ENCODE results near the gene BCL2L1.
"Not testable (repeated sequence)": the region's sequence is repeated elsewhere in the genome, so short reads cannot be mapped to it uniquely, and the experiment has no call there.

BCL2L1 gene

DNA sequence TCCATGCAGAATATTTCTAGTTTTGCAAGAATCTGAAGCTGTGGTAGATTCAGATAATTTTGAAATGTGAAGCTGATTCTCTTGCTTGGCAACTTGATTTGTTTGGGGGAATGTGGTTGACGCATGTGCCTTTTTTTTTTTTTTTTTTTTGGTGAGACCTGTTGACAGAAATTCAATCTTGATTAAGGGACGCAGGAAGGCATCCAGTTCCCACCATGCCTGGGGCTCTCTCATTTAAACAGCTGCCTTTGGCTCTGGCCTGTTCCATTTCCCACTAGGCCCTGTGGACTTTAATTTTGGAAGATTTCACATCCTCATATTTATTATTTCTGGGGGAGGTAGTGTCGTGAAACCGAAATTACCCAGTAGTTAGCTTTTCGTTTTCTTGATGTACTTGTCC lies 25.0 kb upstream of the BCL2L1 start:
- H3K4me3 ChIP-seq (ENCODE audit: low read depth, low read length) = no peak overlapping the region
- TF ChIP-seq, protein P1, sequence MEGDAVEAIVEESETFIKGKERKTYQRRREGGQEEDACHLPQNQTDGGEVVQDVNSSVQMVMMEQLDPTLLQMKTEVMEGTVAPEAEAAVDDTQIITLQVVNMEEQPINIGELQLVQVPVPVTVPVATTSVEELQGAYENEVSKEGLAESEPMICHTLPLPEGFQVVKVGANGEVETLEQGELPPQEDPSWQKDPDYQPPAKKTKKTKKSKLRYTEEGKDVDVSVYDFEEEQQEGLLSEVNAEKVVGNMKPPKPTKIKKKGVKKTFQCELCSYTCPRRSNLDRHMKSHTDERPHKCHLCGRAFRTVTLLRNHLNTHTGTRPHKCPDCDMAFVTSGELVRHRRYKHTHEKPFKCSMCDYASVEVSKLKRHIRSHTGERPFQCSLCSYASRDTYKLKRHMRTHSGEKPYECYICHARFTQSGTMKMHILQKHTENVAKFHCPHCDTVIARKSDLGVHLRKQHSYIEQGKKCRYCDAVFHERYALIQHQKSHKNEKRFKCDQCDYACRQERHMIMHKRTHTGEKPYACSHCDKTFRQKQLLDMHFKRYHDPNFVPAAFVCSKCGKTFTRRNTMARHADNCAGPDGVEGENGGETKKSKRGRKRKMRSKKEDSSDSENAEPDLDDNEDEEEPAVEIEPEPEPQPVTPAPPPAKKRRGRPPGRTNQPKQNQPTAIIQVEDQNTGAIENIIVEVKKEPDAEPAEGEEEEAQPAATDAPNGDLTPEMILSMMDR (IDR thresholded peaks at IDR 0.05; ENCODE audit: low read depth, low read length, missing control alignments) = no peak

DNA sequence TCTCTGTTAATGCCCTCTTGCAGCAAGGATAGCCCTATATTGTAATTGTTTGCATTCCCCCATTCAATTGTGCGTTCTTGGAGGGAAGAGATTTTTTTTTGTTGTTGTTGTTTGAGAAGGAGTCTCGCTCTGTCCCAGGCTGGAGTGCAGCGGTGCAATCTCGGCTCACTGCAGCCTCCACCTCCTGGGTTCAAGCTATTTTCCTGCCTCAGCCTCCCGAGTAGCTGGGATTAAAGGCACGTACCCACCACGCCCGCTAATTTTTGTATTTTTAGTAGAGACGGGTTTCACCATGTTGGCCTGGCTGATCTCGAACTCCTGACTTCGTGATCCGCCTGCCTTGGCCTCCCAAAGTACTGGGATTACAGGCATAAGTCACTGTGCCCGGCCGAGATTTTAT lies 24.4 kb upstream of the BCL2L1 start:
- not testable (repeated sequence) for DNase-seq (ENCODE audit: low read depth); H3K4me3 ChIP-seq (ENCODE audit: low read depth, low read length)
- in situ Hi-C loops (cut with HindIII; ENCODE audit: low sequenced_read_pairs) = loop anchor here (5.0 kb wide), 1 partner anchor 275 kb away; no protein-coding TSS in a partner anchor

More for the DNA sequence above, 25.0 kb upstream of the BCL2L1 start:
- in situ Hi-C loops (cut with HindIII; ENCODE audit: low sequenced_read_pairs) = loop anchor here (5.0 kb wide), 1 partner anchor 275 kb away; no protein-coding TSS in a partner anchor
- no peak for DNase-seq (ENCODE audit: low read depth)

DNA sequence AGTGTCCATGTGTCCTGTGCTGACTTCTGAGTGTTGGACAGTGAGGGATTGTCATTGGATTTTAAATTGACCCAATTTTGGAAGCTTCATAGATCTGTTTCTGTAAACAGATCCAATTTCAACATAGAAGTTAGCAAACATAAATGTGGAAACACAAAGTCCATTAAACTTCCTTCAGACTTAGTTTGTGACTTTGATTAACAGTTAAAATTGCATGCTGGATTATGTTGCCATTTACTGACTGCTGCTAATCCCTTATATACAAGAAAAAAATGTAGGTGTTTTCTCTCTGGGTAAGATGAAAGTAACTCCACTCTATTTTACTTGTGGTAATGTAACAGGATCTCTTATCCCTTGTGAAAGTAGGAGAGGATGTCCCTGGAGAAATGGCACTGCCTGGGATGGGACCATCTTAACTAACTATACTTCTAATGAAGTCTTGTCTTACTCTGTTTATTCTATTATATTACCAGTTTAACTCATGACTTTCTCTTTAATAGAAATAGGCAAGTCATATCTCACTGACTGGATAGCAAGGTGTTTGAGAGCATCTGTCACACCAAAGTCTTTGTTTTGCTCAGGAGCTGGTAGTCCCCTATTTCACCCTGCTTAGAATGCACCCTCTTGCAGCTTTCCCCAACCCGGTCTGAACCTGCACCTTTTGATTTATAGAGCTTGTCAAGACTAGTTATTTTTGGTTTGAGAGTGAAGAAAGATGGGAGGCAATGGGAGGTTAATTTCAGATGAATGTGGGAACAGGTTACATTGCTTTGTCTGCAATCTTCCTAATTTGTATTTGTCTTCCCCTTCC lies 23.6 kb upstream of the BCL2L1 start:
- DNase-seq (ENCODE audit: low read depth) = no peak
- TF ChIP-seq, protein P1 (IDR thresholded peaks at IDR 0.05; ENCODE audit: low read depth, low read length, missing control alignments) = no peak
- no peak overlapping the region for H3K4me3 ChIP-seq (ENCODE audit: low read depth, low read length)
- in situ Hi-C loops (cut with HindIII; ENCODE audit: low sequenced_read_pairs) = loop anchor here (5.0 kb wide), 1 partner anchor 276 kb away; no protein-coding TSS in a partner anchor

DNA sequence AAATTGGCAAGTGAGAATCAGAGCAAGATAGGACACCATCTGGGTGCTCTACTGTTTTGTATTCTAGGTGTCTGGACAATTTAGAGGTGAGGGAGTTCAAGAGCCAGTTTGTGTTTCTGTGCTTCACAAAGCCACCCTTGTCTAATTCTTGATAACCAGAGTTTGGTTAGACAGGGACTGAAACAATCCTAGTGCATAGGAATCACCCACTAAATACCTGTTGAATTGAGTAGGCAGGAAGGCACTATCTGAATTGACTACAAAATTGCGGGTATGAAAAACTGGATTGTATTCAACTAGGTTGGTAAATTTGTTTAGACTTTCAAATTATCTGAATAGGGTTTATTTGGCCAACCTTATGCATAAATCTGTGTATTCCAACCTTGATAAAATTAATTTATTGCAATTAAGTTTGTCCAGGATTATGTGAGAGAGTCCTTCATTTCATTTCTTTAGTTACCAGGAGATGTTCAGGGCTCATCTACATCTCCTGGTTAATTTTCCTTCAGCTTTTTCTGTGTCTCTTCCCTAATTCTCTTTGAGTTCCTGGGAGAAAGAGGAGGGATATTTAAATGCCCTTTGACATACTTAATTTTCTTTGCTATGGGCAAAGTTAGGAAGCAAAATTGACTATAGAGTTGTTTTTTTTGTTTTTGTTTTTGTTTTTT lies 18.1 kb upstream of the BCL2L1 start:
- no peak for DNase-seq (ENCODE audit: low read depth)
- peak overlapping the region; percentile 84 for H3K4me3 ChIP-seq (ENCODE audit: low read depth, low read length)
- in situ Hi-C loops (cut with HindIII; ENCODE audit: low sequenced_read_pairs) = no loop called here
- TF ChIP-seq, protein P1 (IDR thresholded peaks at IDR 0.05; ENCODE audit: low read depth, low read length, missing control alignments) = no peak

DNA sequence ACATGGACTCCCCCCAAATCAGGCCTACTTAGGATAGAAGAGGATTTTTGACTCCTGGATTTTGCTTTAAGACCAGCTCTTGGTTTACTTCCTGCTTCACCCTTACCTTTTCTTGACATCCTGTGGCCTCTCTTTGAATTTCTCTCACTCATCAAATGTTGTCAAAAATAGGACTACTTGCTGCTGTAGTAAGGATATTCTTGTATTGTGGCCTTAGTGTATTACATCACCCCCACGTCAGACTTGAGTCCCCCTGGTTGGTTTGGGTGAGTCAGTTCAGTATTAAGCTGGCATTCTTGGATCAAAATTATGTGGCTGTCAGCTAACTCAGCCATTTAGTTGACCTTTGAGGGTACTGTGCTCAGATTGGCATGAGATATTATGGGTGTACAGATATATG lies 17.5 kb upstream of the BCL2L1 start:
- no peak for DNase-seq (ENCODE audit: low read depth)
- H3K4me3 ChIP-seq (ENCODE audit: low read depth, low read length) = peak overlapping the region; percentile 84
- in situ Hi-C loops (cut with HindIII; ENCODE audit: low sequenced_read_pairs) = no loop called here
- TF ChIP-seq, protein P1 (IDR thresholded peaks at IDR 0.05; ENCODE audit: low read depth, low read length, missing control alignments) = no peak

DNA sequence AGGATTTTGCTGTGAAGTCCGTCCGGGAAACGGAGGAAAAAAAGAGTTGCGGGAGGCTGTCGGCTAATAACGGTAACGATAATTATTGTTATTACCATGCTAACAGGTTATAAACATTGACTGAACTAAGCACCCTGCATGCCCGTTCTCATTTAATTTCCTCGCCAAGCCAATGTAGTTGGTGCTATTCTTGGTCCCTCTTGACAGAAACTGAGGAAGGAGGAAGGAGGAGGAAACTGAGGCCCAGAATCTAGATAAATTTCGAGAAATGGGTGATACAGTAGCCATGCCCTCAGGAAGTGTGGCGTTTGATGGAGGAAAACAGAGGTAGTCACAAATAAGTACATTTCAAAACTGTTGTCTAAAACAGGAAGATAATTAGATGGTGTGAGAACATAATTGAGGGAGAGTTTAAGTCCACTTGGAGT lies 16.9 kb upstream of the BCL2L1 start:
- DNase-seq (ENCODE audit: low read depth) = no peak
- in situ Hi-C loops (cut with HindIII; ENCODE audit: low sequenced_read_pairs) = no loop called here
- TF ChIP-seq, protein P1 (IDR thresholded peaks at IDR 0.05; ENCODE audit: low read depth, low read length, missing control alignments) = no peak
- H3K4me3 ChIP-seq (ENCODE audit: low read depth, low read length) = peak overlapping the region; percentile 84
